Measurements from ENCODE around the gene TIGAR. TPM values are rescaled to one million over a fixed set of nuclear protein-coding genes. Genes with fewer than 3 reads are reported as not detected.

Gene TIGAR
- total RNA-seq, 2 experiments from 2014 or later = 11.8 to 12.8 TPM

- Mint-ChIP-seq H3K36me3 (ENCODE audit: low read depth) (peaks cover 98% of the 10 kb centered on the region), H3K27me3 (no peaks in the 10 kb centered on the region), H3K9me3 (no peaks in the 10 kb centered on the region), H3K4me3 (no peak overlapping the region), H3K4me1 (peaks cover 97% of the 10 kb centered on the region), H3K27ac (peak overlapping the region; percentile 4)
- POLR2A ChIA-PET = interaction anchor here (1.0 to 22.7 kb wide), 4 partner anchors 9 to 141 kb away, joined by 3 to 422 read pairs (median 10); no protein-coding TSS in a partner anchor
- DNase-seq = no peak
- CTCF ChIA-PET = no interaction called here
Measured at GRCh38 chr12:4285070-4285469, 35.9 kb upstream of the TIGAR start.

- H3K27ac Mint-ChIP-seq = peak overlapping the region; percentile 30
Measured at GRCh38 chr12:4286228-4286627, 34.8 kb upstream of the TIGAR start.

GRCh38 chr12:4286771-4287317 lies 34.2 kb upstream of the TIGAR start:
- H3K9me3 Mint-ChIP-seq = no peaks in the 10 kb centered on the region
- no peaks in the 10 kb centered on the region for H3K27me3 Mint-ChIP-seq
- POLR2A ChIA-PET = interaction anchor here (1.0 to 22.7 kb wide), 7 partner anchors 8 to 255 kb away, joined by 4 to 422 read pairs (median 4); no protein-coding TSS in a partner anchor

More at GRCh38 chr12:4286228-4286627, 34.8 kb upstream of the TIGAR start:
- no peak for DNase-seq
- POLR2A ChIA-PET = interaction anchor here (0.7 to 22.7 kb wide), 5 partner anchors 8 to 254 kb away, joined by 3 to 422 read pairs (median 5); no protein-coding TSS in a partner anchor
- peaks cover 97% of the 10 kb centered on the region for H3K4me1 Mint-ChIP-seq
- CTCF ChIA-PET = no interaction called here
- H3K27me3 Mint-ChIP-seq = no peaks in the 10 kb centered on the region
- H3K36me3 Mint-ChIP-seq (ENCODE audit: low read depth) = peaks cover 98% of the 10 kb centered on the region
- H3K4me3 Mint-ChIP-seq = no peak overlapping the region
- no peaks in the 10 kb centered on the region for H3K9me3 Mint-ChIP-seq

GRCh38 chr12:4287325-4288211 lies 33.4 kb upstream of the TIGAR start:
- H3K27me3 Mint-ChIP-seq = no peaks in the 10 kb centered on the region
- CTCF ChIA-PET = interaction anchor here (2.0 kb wide), 1 partner anchor 10 kb away, joined by 6 read pairs; no protein-coding TSS in a partner anchor
- POLR2A ChIA-PET = interaction anchor here (0.7 to 22.7 kb wide), 9 partner anchors 9 to 256 kb away, joined by 3 to 422 read pairs (median 4); no protein-coding TSS in a partner anchor
- DNase-seq = no peak
- H3K4me3 Mint-ChIP-seq = no peak overlapping the region
- peak overlapping the region; percentile 56 for H3K27ac Mint-ChIP-seq
- H3K36me3 Mint-ChIP-seq (ENCODE audit: low read depth) = peaks cover 97% of the 10 kb centered on the region
- peaks cover 96% of the 10 kb centered on the region for H3K4me1 Mint-ChIP-seq
- H3K9me3 Mint-ChIP-seq = no peaks in the 10 kb centered on the region

More at GRCh38 chr12:4286771-4287317, 34.2 kb upstream of the TIGAR start:
- H3K4me1 Mint-ChIP-seq = peaks cover 97% of the 10 kb centered on the region
- CTCF ChIA-PET = no interaction called here
- DNase-seq = no peak
- H3K4me3 Mint-ChIP-seq = no peak overlapping the region
- H3K27ac Mint-ChIP-seq = peak overlapping the region; percentile 30
- H3K36me3 Mint-ChIP-seq (ENCODE audit: low read depth) = peaks cover 98% of the 10 kb centered on the region

- Mint-ChIP-seq H3K27ac (peak overlapping the region; percentile 56), H3K4me1 (peaks cover 98% of the 10 kb centered on the region), H3K9me3 (no peaks in the 10 kb centered on the region), H3K27me3 (no peaks in the 10 kb centered on the region), H3K4me3 (no peak overlapping the region), H3K36me3 (ENCODE audit: low read depth) (peaks cover 98% of the 10 kb centered on the region)
- ChIA-PET CTCF (interaction anchor here (2.0 kb wide), 1 partner anchor 11 kb away, joined by 6 read pairs; no protein-coding TSS in a partner anchor), POLR2A (interaction anchor here (1.0 to 22.7 kb wide), 9 partner anchors 8 to 145 kb away, joined by 3 to 422 read pairs (median 6); partner anchors contain the start of gene CCND2)
- no peak for DNase-seq
Measured at GRCh38 chr12:4288296-4289131, 32.5 kb upstream of the TIGAR start.

GRCh38 chr12:4289231-4289878 lies 31.7 kb upstream of the TIGAR start:
- H3K4me1 Mint-ChIP-seq = peaks cover 95% of the 10 kb centered on the region
- ChIA-PET POLR2A (interaction anchor here (1.0 to 22.7 kb wide), 9 partner anchors 9 to 295 kb away, joined by 3 to 422 read pairs (median 4); partner anchors contain the start of gene CCND2), CTCF (interaction anchor here (2.0 kb wide), 1 partner anchor 12 kb away, joined by 6 read pairs; no protein-coding TSS in a partner anchor)
- H3K9me3 Mint-ChIP-seq = no peaks in the 10 kb centered on the region
- no peak for DNase-seq
- H3K27me3 Mint-ChIP-seq = no peaks in the 10 kb centered on the region
- H3K27ac Mint-ChIP-seq = no peak overlapping the region
- H3K4me3 Mint-ChIP-seq = no peak overlapping the region
- H3K36me3 Mint-ChIP-seq (ENCODE audit: low read depth) = peaks cover 96% of the 10 kb centered on the region

- Mint-ChIP-seq H3K27me3 (no peaks in the 10 kb centered on the region), H3K27ac (peak overlapping the region; percentile 41), H3K36me3 (ENCODE audit: low read depth) (peaks cover 96% of the 10 kb centered on the region)
Measured at GRCh38 chr12:4289998-4290790, 30.8 kb upstream of the TIGAR start.

GRCh38 chr12:4292341-4293073 lies 28.5 kb upstream of the TIGAR start:
- H3K4me1 Mint-ChIP-seq = peaks cover 81% of the 10 kb centered on the region
- POLR2A ChIA-PET = interaction anchor here (0.7 to 5.6 kb wide), 11 partner anchors 9 to 407 kb away, joined by 3 to 43 read pairs (median 4); partner anchors contain the start of gene CCND2
- no peak for DNase-seq

More at GRCh38 chr12:4289998-4290790, 30.8 kb upstream of the TIGAR start:
- DNase-seq = no peak
- CTCF ChIA-PET = interaction anchor here (2.0 kb wide), 1 partner anchor 13 kb away, joined by 6 read pairs; no protein-coding TSS in a partner anchor
- POLR2A ChIA-PET = interaction anchor here (0.9 to 22.7 kb wide), 11 partner anchors 9 to 296 kb away, joined by 3 to 422 read pairs (median 7); partner anchors contain the start of gene CCND2
- Mint-ChIP-seq H3K9me3 (no peaks in the 10 kb centered on the region), H3K4me1 (peaks cover 95% of the 10 kb centered on the region), H3K4me3 (no peak overlapping the region)

GRCh38 chr12:4293299-4293965 lies 27.6 kb upstream of the TIGAR start:
- peak; percentile 61 for DNase-seq
- Mint-ChIP-seq H3K9me3 (no peaks in the 10 kb centered on the region), H3K27me3 (no peaks in the 10 kb centered on the region), H3K36me3 (ENCODE audit: low read depth) (peaks cover 94% of the 10 kb centered on the region), H3K4me1 (peaks cover 74% of the 10 kb centered on the region), H3K27ac (peak overlapping the region; percentile 83), H3K4me3 (peak overlapping the region; percentile 46)
- ChIA-PET CTCF (interaction anchor here (0.6 to 1.4 kb wide), 5 partner anchors 10 to 408 kb away, joined by 3 to 6 read pairs (median 4); no protein-coding TSS in a partner anchor), POLR2A (interaction anchor here (0.7 to 5.6 kb wide), 12 partner anchors 8 to 186 kb away, joined by 3 to 43 read pairs (median 5); partner anchors contain the start of genes CCND2 and TIGAR)

More at GRCh38 chr12:4292341-4293073, 28.5 kb upstream of the TIGAR start:
- Mint-ChIP-seq H3K36me3 (ENCODE audit: low read depth) (peaks cover 94% of the 10 kb centered on the region), H3K27ac (peak overlapping the region; percentile 83), H3K9me3 (no peaks in the 10 kb centered on the region), H3K4me3 (no peak overlapping the region), H3K27me3 (no peaks in the 10 kb centered on the region)
- CTCF ChIA-PET = interaction anchor here (0.6 to 2.2 kb wide), 4 partner anchors 15 to 407 kb away, joined by 3 to 10 read pairs (median 4); no protein-coding TSS in a partner anchor

- peaks cover 94% of the 10 kb centered on the region for H3K36me3 Mint-ChIP-seq (ENCODE audit: low read depth)
- ChIA-PET CTCF (interaction anchor here (0.6 to 1.4 kb wide), 6 partner anchors 11 to 408 kb away, joined by 3 to 6 read pairs (median 4); no protein-coding TSS in a partner anchor), POLR2A (interaction anchor here (1.0 to 5.6 kb wide), 8 partner anchors 9 to 177 kb away, joined by 3 to 43 read pairs (median 10); partner anchors contain the start of genes CCND2 and TIGAR)
- H3K27ac Mint-ChIP-seq = peak overlapping the region; percentile 83
- no peaks in the 10 kb centered on the region for H3K9me3 Mint-ChIP-seq
- no peak for DNase-seq
- H3K4me3 Mint-ChIP-seq = no peak overlapping the region
- H3K27me3 Mint-ChIP-seq = no peaks in the 10 kb centered on the region
- H3K4me1 Mint-ChIP-seq = peaks cover 69% of the 10 kb centered on the region
Measured at GRCh38 chr12:4293966-4294505, 27.0 kb upstream of the TIGAR start.
